Lung (tissue), 12 donors: ENCODE results near the gene TBC1D1. TPM values are rescaled to one million over a fixed set of nuclear protein-coding genes. Genes with fewer than 3 reads are reported as not detected.

Source experiments
- ATAC-seq: fragments of 200-7000 bp; cut with Tn5 transposase; one replicate; pipeline ENCODE4 v1.9.1; 2020; ENCODE audit warnings: moderate number of reproducible peaks; ENCODE audit not compliant: insufficient read depth, low FRiP score
- DNase-seq, 3 donors: peaks; one replicate each; pipeline ENCODE4 v3.0.0-alpha.2; 2013 to 2017
- H3K27ac ChIP-seq, 2 donors: one replicate each; pipeline ENCODE4 v1.5.1; 2013; ENCODE audit warnings: mild to moderate bottlenecking in 2 of 2, moderate library complexity in 2 of 2, control low read depth in 1 of 2, inconsistent platforms in 1 of 2, low read depth in 1 of 2, low read length in 1 of 2
- H3K27me3 ChIP-seq, 3 donors: one replicate each; pipeline ENCODE4 v1.5.1; 2013; ENCODE audit warnings: low read length in 2 of 3; ENCODE audit not compliant: control insufficient read depth in 3 of 3, insufficient read depth in 3 of 3
- H3K36me3 ChIP-seq, 4 donors: one replicate each; pipeline ENCODE4 v1.5.1; 2013; ENCODE audit warnings: low read length in 4 of 4, mild to moderate bottlenecking in 1 of 4, moderate library complexity in 1 of 4; ENCODE audit not compliant: control insufficient read depth in 4 of 4, insufficient read depth in 4 of 4
- H3K4me1 ChIP-seq, 5 donors: one replicate each; pipeline ENCODE4 v1.5.1; 2013; ENCODE audit warnings: low read length in 5 of 5, mild to moderate bottlenecking in 2 of 5, moderate library complexity in 1 of 5; ENCODE audit not compliant: control insufficient read depth in 5 of 5, insufficient read depth in 5 of 5
- H3K4me3 ChIP-seq: one replicate; pipeline ENCODE4 v1.5.1; 2013; ENCODE audit warnings: mild to moderate bottlenecking, control low read depth, moderate library complexity
- H3K9ac ChIP-seq, 2 donors: one replicate each; pipeline ENCODE4 v1.5.1; 2013; ENCODE audit warnings: low read length in 2 of 2, control low read depth in 1 of 2; ENCODE audit not compliant: insufficient read depth in 1 of 2
- H3K9me3 ChIP-seq, 4 donors: one replicate each; pipeline ENCODE4 v1.5.1; 2013; ENCODE audit warnings: low read length in 3 of 4, mild to moderate bottlenecking in 1 of 4, moderate library complexity in 1 of 4; ENCODE audit not compliant: control insufficient read depth in 4 of 4, insufficient read depth in 3 of 4
- WGBS, 2 donors: extraction: QIAGEN DNeasy Blood & Tissue Kit; methylation state at CpG; one replicate each; pipeline ENCODE4 v1.1.7; 2013; 5-methylcytosine and 5-hydroxymethylcytosine counted together
- polyA plus RNA-seq, 2 donors: library from polyadenylated mRNA; stranded (reverse); fragments of 200-250 nt; gene quantifications; one replicate each; pipeline ENCODE4 v1.2.1, GENCODE V29; 2013
- total RNA-seq, 2 donors: library from RNA; depleted of rRNA in 1 of 2; stranded (reverse); fragments of >200 nt in 1 of 2; gene quantifications; one replicate each; pipeline ENCODE4 v1.2.1, GENCODE V29; 2014 to 2021
- TF ChIP-seq, protein P1 (sequence below): IDR thresholded peaks from 2 replicates; pipeline ENCODE4 v1.5.1; 2012; ENCODE audit warnings: mild to moderate bottlenecking; ENCODE audit errors: control extremely low read depth, extremely low read depth
- donor health status: control.
- donor health status: control.
- donor health status: Bipolar disorder and iron deficiency.
- donor health status: healthy.
- donor health status: DM: yes; HTN: yes; CAD: no.

TBC1D1 gene
- total and polyA plus RNA-seq, 4 donors: 23.6 to 71.1 (median 43.9) TPM

DNA sequence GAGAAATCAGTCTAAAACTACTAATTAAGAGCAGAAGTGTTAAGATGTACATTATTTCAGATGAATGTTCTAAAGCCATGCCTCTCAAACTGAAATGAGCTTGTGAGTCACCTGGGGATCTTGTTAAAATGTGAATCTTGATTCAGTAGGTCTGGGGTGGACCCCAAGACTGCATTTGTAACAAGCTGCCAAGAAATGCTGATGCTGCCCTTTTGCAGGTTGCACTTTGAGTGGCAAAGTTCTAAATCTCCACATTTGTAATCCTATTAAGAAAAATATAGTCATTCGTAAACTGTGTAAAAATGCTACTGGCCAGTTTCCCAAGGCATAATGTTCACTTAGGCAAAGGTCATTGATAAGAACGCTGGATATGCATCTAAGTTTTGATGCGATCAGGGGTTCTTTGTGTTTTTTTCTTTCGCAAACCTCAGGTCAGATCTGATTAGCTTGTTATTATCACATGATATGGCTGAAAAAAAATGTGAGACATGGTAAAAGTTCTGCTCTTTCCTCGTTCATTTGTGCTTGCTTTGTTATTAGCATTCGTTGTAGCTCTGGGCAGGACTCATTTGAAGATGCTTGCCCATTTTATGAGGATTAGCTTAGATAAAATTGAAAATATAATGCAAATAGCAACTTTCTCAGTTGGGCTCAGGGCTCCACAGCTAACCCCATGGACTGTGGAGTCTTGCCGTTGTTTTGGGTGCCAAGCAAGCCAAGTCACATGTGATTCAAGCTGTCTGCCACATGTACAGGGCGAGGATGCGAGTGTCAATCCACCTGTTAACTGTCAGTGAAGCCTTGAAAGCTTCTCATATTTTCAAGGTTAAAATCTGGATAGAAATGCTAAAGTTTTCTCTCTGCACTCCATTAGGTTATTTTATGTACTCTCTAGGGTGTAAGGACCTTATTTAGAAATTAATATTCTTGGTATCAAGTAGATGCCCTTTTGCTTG lies 12.1 kb downstream of the TBC1D1 start:
- peaks cover 0 to 5% (median 0%) of the 10 kb centered on the region in 3 donors for H3K27me3 ChIP-seq
- DNase-seq: no peak
- ATAC-seq: no peak
- TF ChIP-seq, protein P1, sequence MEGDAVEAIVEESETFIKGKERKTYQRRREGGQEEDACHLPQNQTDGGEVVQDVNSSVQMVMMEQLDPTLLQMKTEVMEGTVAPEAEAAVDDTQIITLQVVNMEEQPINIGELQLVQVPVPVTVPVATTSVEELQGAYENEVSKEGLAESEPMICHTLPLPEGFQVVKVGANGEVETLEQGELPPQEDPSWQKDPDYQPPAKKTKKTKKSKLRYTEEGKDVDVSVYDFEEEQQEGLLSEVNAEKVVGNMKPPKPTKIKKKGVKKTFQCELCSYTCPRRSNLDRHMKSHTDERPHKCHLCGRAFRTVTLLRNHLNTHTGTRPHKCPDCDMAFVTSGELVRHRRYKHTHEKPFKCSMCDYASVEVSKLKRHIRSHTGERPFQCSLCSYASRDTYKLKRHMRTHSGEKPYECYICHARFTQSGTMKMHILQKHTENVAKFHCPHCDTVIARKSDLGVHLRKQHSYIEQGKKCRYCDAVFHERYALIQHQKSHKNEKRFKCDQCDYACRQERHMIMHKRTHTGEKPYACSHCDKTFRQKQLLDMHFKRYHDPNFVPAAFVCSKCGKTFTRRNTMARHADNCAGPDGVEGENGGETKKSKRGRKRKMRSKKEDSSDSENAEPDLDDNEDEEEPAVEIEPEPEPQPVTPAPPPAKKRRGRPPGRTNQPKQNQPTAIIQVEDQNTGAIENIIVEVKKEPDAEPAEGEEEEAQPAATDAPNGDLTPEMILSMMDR: no peak
- peaks cover 0 to 4% (median 2%) of the 10 kb centered on the region in 4 donors for H3K36me3 ChIP-seq
- WGBS, 2 donors: 90 to 96% methylated on average over 9 of the region's 9 CpGs
- no peak overlapping the region for H3K4me3 ChIP-seq
- no peak overlapping the region for H3K9ac ChIP-seq
- H3K27ac ChIP-seq: no peak overlapping the region
- H3K4me1 ChIP-seq: peaks cover 0 to 14% (median 0%) of the 10 kb centered on the region in 5 donors
- H3K9me3 ChIP-seq: no peaks in the 10 kb centered on the region

GRCh38 chr4:37903901-37904300 lies 13.0 kb downstream of the TBC1D1 start:
- 89 to 95% methylated on average over 3 of the region's 3 CpGs for WGBS, 2 donors
- H3K9me3 ChIP-seq: no peaks in the 10 kb centered on the region

GRCh38 chr4:37904824-37905223 lies 13.9 kb downstream of the TBC1D1 start:
- 99% methylated on average over 3 of the region's 3 CpGs for WGBS, 2 donors
- DNase-seq: no peak
- no peak for ATAC-seq
- Histone ChIP-seq H3K36me3 (peaks cover 0 to 4% (median 2%) of the 10 kb centered on the region in 4 donors), H3K9me3 (no peaks in the 10 kb centered on the region), H3K9ac (no peak overlapping the region), H3K27me3 (no peaks in the 10 kb centered on the region), H3K4me3 (no peak overlapping the region), H3K27ac (no peak overlapping the region), H3K4me1 (peaks cover 0 to 18% (median 0%) of the 10 kb centered on the region in 5 donors)
- TF ChIP-seq, protein P1: no peak

More at GRCh38 chr4:37903901-37904300, 13.0 kb downstream of the TBC1D1 start:
- no peaks in the 10 kb centered on the region for H3K27me3 ChIP-seq
- H3K4me3 ChIP-seq: no peak overlapping the region
- H3K36me3 ChIP-seq: peaks cover 0 to 4% (median 2%) of the 10 kb centered on the region in 4 donors
- H3K4me1 ChIP-seq: peaks cover 0 to 14% (median 0%) of the 10 kb centered on the region in 5 donors
- H3K27ac ChIP-seq: no peak overlapping the region
- DNase-seq (no peak), ATAC-seq (no peak)
- TF ChIP-seq, protein P1: no peak
- H3K9ac ChIP-seq: no peak overlapping the region
